NCI-H1694 treated with DMSO at 0.1 percent for 48 hours (cell line): ENCODE measurements around the gene APH1B.
"Not testable (repeated sequence)": the region's sequence is repeated elsewhere in the genome, so short reads cannot be mapped to it uniquely, and the experiment has no call there.

ENCODE experiments used
- DNase-seq: peaks from one replicate; lab custom pipeline; 2025; lab: John Stamatoyannopoulos, UW

Gene APH1B

GRCh38 chr15:63299943-63300575 lies 22.7 kb downstream of the APH1B start:
- no peak for DNase-seq

DNA sequence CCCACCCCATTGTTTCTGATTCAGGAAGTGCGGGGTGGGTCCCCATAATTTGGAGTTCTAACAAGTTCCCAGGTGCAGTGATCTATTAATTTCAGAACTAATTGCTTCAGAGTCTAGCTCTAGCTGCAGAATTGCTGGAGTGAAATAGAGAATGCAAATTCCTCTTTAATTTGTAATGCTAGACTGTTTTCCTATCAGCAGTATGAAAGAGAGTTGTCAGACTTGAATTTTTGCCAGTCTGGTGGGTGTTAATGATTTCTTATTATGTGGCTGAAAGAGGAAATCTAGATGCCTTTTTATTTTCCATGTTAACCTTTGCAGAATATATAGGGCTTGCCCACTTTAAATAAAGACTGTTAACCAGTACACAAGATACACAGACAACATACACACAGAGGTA lies 23.7 kb downstream of the APH1B start:
- no peak for DNase-seq

DNA sequence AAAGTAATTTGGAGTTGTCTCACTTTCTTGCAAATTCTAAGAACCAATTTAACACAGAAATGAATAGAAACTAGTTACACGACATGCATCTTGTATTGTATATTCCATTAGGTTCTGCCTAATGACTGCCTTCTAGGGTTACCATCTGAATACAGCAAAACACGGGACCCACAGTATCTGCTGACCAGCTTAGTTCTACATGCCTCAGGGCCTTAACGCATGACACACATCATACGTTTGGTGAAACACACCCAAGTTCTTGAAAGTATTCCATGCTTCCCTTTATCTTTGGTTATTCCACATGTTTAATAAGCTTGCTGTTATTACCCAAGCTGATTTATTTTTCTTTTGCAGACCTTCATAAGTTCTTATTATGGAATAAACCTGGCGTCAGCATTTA lies 27.9 kb downstream of the APH1B start:
- DNase-seq, result no peak

GRCh38 chr15:63306492-63307073 lies 29.2 kb downstream of the APH1B start:
- no peak for DNase-seq

- DNase-seq, result no peak
These were observed 31.1 kb downstream of the APH1B start for GRCh38 chr15:63308491-63308890.

DNA sequence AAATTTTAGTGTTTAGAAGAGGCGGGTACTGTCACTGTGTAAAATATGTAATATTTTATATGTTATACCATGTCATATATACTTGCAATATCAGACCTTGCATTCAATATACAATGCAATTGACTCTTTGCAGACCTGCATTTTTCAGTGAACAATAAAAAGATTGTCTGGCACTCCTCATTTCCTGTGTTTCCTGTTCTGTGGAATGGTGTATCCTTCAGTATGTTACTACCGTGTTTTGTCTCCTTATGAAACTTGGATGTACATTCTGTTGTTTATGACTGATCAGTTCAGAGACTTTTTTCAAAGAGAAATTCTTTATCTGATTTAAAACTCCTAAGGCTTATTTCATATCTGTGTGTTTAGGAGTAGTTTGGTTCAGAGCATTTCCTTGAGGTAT lies 31.5 kb downstream of the APH1B start:
- DNase-seq, result no peak

- no peak for DNase-seq
These were observed 33.2 kb downstream of the APH1B start for GRCh38 chr15:63310646-63311045.

- DNase-seq, result no peak
These were observed 34.9 kb downstream of the APH1B start for GRCh38 chr15:63312286-63312685.

DNA sequence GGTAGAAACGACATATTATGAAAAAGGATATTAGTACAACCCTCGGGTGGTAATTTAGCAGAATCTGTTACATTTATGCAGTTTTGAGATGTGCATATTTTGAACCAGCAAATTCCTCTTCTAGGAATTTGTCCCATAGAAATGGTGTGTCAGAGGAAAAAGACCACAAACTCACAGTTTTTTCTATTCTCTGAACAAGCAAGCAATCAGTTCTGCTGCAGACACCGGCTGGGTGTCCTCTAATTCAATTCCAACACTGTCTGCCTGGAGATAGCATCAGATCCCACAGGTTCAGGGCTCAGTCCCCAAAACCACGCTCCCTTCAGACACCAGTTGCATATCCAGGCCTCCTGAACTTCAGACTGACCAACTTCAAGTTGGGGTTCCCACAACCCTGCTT lies 36.4 kb downstream of the APH1B start:
- DNase-seq, result no peak

DNA sequence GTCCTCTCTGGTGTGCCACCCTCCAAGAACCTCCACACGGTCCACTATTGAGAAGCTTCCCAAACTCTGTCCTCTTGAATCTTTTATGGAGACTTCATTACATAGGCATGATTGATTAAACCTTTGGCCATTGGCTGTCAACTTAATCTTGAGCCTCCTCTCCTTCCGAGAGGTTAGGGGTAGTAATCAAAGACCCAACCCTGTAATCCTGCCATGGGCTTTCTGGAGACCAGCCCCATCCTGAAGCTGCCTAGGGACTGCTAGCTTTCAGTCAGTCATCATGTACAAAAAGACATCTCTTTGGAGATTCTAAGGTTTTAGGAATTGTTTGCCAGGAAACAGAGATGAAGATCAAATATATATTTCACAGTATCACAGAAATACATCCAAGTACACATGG lies 37.0 kb downstream of the APH1B start:
- DNase-seq, result no peak

GRCh38 chr15:63318344-63318743 lies 40.9 kb downstream of the APH1B start:
- no peak for DNase-seq

- DNase-seq, result no peak
These were observed 41.7 kb downstream of the APH1B start for GRCh38 chr15:63319065-63319464.

DNA sequence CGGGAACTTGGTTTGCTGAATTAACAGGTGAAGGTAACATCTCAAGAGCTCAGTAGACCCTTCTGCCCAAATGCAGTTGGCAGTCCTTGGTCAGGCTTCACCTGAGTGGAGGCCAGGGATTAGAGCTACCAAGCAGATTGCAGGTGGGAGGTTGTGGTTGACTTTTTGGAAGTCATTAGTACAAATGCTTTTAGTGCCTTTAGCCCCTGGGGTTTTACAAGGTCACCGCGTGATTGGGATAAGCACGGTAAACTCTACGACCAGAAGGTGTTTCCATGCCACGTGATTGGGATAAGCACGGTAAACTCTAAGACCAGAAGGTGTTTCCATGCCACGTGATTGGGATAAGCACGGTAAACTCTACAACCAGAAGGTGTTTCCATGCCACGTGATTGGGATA lies 43.0 kb downstream of the APH1B start:
- not testable (repeated sequence) for DNase-seq

DNA sequence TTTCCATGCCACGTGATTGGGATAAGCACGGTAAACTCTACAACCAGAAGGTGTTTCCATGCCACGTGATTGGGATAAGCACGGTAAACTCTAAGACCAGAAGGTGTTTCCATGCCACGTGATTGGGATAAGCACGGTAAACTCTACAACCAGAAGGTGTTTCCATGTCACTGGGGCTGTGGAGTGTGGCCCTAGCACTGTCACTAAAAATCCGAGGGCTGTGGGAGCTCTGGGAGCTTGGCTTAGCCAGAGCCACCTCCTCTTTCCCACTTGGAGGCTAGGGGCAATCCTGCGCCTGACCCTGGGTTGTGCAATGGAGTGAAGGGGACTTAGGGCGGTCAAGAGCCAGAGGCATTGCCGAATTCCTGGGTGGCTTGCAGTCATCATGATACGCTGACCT lies 43.6 kb downstream of the APH1B start:
- DNase-seq, result not testable (repeated sequence)

GRCh38 chr15:63321462-63321861 lies 44.1 kb downstream of the APH1B start:
- no peak for DNase-seq

GRCh38 chr15:63322541-63322940 lies 45.1 kb downstream of the APH1B start:
- no peak for DNase-seq

DNA sequence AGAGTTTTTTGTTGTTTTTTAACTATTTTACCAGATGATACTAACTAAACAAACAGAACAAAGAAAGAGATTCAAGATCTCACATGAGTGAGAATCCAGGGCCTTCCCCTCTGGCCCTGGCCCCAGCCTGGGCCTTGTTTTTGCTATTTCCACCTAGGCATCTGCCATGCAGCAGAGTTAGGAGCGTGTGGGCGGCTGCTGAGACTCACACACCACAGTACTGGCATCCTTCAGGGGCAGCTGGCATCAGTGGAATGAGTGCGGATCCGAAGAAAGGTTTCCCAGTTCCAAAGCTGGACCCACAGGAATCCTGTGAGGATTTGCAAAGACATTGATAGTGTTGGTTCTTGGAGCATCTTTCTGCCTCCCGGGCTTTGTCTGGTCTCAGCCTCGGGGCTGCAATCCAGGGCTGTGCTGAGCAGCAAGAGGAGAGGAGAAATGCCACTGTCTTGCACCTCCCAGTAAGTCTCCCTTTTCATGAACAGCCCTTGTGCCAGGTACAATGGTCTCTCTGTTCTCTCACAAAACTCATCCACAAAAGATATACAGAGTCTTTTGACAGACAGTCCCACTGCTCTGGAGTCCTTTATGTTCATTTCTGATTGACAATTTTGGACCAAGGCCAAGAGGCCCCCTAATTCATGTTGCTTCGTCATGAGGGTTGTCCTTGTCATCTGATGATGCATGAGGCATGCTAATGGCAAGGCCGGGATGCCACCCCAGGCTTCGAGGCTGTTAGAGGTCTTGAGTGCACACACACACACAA lies 46.6 kb downstream of the APH1B start:
- DNase-seq, result no peak

DNA sequence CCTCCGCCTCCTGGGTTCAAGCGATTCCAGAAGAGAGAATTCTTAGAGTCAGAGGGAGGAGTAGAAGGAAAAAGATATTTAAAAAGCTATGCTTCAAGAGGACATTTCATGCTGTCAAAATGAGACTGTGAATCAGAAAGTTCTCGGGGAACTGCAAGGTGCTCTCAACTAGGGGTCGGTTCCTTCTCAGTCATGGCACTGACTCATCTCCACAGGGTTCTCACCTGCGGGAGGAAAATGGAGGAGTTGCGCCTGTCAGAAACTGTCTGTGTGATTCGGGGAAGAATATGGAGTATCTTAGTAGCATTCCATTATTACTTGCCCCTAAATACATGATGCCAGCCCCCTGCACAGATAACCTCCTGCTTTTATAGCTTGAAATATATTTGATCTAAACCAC lies 47.4 kb downstream of the APH1B start:
- DNase-seq, result no peak

GRCh38 chr15:63327648-63328421 lies 50.4 kb downstream of the APH1B start:
- DNase-seq, result no peak

- no peak for DNase-seq
These were observed 52.4 kb downstream of the APH1B start for GRCh38 chr15:63329567-63330350.

GRCh38 chr15:63330926-63331325 lies 53.5 kb downstream of the APH1B start:
- DNase-seq, result no peak

- DNase-seq, result no peak
These were observed 54.1 kb downstream of the APH1B start for GRCh38 chr15:63331456-63331855.
